GM21529 (cell line): Measurements from ENCODE around the gene CNGA3.
A peak's percentile ranks its signal among the peaks of the same experiment; 100 is the strongest.

ENCODE experiments used
- ATAC-seq: cut with Tn5 transposase; IDR thresholded peaks from one replicate; pipeline ENCODE4 v1.9.1; 2021; ENCODE audit not compliant: unreplicated experiment

CNGA3 gene

GRCh38 chr2:98376301-98376910 lies 30.1 kb downstream of the CNGA3 start:
- no peak for ATAC-seq

DNA sequence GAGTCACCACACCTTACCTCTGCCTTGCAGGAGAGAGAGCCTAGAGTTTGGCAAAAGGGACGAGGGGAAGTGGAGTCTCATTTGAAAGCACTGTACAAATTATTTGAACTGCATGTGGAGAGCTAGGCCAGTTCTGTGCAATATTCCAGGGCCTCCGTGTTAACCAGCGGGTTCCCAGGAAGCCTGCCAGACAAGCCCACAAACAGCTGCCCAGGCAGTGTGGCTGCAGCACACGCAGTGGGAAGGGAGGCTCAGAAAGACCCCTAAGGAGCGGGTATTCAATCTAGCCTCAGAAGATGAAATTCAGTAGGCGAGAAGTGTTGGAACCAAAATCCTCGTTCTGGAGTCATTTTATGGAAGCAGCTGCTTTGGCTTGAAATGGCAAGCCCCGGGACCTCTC lies 30.7 kb downstream of the CNGA3 start:
- no peak for ATAC-seq

- no peak for ATAC-seq
Observed at GRCh38 chr2:98377544-98377943, 31.3 kb downstream of the CNGA3 start.

- ATAC-seq, result no peak
Observed at GRCh38 chr2:98378196-98378595, 31.9 kb downstream of the CNGA3 start.

GRCh38 chr2:98378901-98379300 lies 32.6 kb downstream of the CNGA3 start:
- ATAC-seq, result no peak

DNA sequence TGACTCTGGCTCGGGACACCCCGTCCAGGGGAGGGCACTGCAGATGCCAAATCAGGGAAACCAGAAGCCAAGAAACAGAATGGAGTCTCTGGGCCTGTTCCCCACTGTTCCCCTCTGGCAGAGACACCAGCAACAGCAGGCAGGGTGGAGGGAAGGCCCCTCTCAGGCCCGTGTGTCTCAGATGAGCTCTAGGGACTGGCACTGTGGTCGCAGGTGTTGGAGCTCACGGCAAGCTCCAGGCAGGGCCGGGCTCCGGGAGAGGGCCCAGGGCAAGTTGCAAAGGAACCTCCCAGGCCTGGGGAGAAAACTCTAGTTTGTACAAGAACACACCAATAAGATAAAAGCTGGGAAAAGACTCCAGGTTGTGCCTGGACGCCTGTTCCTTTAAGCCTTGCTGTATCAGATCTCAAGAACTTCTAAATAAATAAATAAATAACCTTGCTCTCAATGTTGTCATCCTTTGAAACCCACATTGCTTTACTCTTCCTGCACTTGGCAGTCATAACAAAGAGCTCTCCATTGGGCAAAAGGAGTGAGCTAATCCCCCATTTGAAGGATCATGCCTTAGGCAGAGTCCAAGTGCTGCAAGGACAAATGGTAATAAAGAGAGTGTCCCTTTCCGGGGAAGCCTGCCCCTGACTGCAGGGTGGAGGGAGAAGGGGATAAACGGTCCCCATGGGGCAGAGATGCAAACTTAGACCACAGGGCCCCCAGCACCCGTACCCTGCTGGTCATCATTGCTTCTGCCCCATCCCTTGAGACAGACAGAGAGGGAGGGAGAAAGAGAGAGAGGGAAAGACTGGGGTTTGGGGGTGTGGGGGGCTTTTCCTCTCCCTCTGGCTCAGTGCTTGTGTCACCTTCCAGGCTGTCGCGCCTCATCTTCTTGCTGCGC lies 33.3 kb downstream of the CNGA3 start:
- ATAC-seq, result no peak

DNA sequence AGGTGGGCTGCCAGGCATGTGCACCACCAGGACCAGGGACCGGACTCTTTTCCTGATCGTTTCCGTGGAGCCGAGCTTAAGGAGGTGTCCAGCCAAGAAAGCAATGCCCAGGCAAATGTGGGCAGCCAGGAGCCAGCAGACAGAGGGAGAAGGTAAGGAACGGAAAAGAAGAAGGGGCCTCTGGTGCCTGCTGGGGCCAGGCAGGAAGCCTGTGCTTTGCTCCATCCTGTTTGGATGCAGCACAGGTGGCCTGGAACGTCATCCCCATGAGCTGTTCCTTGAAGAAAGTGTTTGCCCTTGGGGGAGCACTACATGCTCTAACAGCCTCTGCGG lies 33.9 kb downstream of the CNGA3 start:
- no peak for ATAC-seq

- ATAC-seq, result no peak
Observed at GRCh38 chr2:98381494-98381893, 35.2 kb downstream of the CNGA3 start.

DNA sequence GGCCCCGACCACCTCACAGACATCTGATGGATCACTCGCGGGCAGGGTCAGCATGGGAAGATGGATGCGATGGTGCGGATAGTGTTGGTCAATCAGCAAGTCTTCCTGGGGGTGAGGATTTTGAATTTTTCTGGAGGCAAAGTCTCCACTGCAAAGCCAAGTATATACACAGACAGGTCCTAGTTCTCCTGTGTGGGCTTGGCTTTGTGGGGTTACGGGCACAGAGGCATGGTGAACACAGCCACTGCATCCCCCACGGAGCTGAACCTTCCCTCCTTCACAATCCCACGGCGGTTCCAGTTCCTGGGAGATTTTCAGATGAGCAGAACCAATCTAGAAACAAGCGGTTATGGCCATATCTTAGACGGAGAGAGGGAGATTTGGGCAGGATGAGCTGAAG lies 35.8 kb downstream of the CNGA3 start:
- ATAC-seq, result no peak

DNA sequence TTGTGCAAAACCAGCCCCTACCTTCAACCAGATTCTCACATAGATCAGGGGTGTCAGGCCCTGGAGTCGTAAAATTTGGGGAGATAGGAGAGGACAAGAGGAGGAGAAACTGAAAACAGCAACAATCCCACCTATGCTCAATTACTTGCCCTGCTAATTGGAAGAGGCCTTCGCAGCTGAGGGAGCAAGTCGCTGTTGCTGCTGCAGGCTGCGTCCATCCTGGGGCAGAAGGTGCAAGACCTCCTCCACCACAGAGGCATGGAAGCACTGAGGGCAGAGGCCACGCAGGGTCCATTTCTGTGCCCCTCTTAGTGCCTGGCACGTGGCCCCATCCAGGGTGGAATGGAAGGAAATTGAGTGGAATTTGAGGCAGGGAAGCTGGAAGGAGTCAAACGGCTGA lies 36.5 kb downstream of the CNGA3 start:
- no peak for ATAC-seq

DNA sequence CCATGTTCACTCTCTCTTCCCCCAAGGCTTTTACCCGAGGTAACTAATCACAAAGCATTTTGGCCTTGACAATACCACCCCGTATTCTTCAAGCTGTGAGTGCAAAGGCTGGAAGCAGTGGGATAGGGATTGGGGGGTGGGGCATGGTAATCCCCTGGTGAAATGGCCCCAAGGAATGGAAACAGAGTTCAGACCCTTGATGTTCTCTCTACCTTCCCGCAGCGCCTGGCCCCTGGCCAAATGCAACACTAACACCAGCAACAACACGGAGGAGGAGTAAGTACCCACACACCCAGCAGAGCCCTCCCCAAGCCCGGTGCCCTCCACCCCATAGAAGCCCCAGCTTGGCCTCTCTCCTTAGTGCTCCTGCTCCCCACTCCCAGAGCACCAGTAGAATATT lies 36.9 kb downstream of the CNGA3 start:
- ATAC-seq, result no peak

- peak; percentile 66 for ATAC-seq
Observed at GRCh38 chr2:98385050-98385699, 38.9 kb downstream of the CNGA3 start.

DNA sequence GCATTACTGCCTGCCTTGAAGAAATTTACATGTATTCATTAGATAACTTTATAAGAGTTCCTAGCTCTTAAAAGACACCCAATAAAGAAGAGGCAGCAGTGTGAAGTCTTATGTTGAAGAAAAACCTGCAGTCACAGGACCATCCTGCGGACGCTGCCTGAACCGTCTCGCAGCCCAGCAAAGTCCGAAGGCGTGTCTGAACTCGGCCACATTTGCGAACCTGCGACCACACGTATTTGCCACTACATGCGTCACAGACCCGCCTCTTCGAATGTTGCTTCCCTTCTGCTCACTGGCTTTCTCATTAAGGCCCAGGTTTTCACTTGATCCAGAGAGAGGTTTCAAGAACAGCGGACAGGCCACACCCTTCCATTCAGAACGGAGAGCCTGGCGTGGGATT lies 41.2 kb downstream of the CNGA3 start:
- ATAC-seq, result no peak

- no peak for ATAC-seq
Observed at GRCh38 chr2:98388081-98388480, 41.8 kb downstream of the CNGA3 start.

DNA sequence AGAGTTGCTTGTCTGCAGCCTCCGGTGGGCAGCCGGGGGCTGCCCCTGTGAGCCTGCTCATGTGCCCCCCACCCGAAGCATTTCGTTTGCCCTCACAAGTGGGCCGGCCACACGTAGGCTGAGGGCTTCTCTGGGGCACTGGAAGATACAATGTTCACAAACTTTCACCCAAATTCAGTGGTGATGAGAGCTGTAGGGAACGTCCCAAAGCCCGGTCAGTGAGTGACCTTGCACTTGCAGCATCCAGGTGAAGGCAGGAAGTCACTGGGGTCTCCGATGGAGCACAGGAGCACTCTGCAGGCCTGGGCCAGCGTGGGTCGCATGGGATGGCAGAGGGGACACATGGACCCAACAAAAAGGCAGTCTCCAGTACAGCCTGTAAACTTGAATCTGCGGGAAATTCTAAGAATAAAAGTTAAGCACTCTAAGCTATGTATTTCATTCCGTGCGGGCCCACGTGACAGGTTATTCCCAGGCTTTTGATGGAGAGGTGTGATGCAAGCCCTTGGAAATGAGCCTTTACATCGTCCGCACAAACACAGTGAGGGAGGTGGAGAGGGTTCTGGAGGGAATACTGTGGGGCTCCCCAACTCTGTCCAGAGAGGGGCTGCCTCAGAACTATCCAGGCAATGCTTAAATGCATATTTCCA lies 42.5 kb downstream of the CNGA3 start:
- ATAC-seq, result no peak

GRCh38 chr2:98389251-98389605 lies 43.0 kb downstream of the CNGA3 start:
- ATAC-seq, result no peak

GRCh38 chr2:98390571-98391476 lies 44.6 kb downstream of the CNGA3 start:
- ATAC-seq, result no peak

DNA sequence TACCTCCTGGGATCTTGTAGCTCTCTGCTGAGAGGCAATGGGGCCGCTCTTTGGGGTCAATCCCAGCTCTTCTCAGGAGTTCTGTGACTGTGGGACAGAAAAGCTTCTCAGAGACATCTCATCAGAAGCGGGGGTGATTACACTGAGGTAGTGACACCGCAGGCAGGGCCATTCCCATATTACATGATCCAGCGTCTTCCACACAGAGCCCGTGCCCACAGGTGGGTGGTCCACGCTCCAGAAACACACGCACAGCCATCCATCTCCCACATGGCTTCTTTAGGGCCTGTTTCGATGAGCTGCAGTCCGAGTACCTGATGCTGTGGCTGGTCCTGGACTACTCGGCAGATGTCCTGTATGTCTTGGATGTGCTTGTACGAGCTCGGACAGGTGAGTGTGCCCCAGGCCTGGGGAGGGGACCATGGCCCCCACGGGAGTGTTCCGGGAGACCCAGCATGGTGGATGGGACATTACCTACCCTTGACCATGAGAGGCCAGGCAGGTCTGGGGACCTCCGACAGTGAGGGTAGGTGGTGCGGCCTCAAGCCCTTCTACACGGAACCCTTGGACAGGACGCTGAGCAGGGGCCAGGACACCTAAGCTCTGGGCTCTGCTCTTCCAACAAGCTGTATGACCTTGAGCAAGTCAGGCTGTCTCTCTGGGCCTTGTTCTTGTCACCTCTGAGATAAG lies 45.5 kb downstream of the CNGA3 start:
- ATAC-seq, result no peak

GRCh38 chr2:98393354-98393753 lies 47.1 kb downstream of the CNGA3 start:
- ATAC-seq, result no peak

DNA sequence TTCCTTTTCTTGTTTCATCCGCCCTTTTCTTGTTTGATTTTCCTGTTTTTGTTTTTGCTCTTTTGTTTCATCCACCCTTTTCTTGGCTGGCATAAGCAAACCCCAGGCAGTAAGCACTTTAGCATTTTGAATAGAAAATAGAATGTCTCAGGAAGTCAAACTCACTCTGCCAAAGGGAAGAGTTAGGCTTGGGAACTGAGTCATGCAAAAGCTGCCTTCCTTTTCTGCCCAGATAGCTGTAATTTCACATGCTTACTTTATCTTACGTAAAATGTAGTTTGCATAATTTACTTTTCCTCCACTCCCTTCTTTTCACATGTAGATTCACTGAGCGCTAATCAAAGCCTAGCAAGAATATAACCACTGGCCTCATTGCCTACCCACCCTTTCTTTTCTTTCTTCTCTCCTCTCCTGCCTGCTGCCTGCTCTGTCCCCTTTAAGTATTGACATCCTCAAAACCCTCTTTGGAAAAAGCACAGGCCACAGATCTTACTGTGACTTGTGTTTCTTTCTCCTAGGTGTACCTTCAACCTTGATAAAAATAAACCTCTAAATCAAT lies 48.4 kb downstream of the CNGA3 start:
- ATAC-seq, result no peak
